Right renal pelvis (tissue), 4 donors: ENCODE results near the gene NEDD4. TPM values are rescaled to one million over a fixed set of nuclear protein-coding genes. Genes with fewer than 3 reads are reported as not detected.
A peak's percentile ranks its signal among the peaks of the same experiment; 100 is the strongest.
"Not testable (repeated sequence)": the region's sequence is repeated elsewhere in the genome, so short reads cannot be mapped to it uniquely, and the experiment has no call there.

Experiments used
- DNase-seq, 4 donors: peaks; one replicate each; pipeline ENCODE4 v3.0.0-alpha.2; 2013; ENCODE audit warnings: low read depth in 4 of 4, low spot score in 3 of 4, missing footprints in 1 of 4
- polyA plus RNA-seq, 4 donors: library from polyadenylated mRNA; unstranded; fragments of 120-200 nt; gene quantifications; one replicate each; pipeline ENCODE4 v1.2.1, GENCODE V29; 2013; ENCODE audit not compliant: insufficient read length in 4 of 4

NEDD4 gene
- polyA plus RNA-seq, result 10 to 100 TPM; 13.7 to 17.7 (median 16.3) TPM

- DNase-seq, result peak; percentile 74 to 86 (median 78)
Observed at GRCh38 chr15:55993111-55993803, at the start of gene NEDD4. Gene NEDD4 (minus strand): TSS chr15:55993612. CDS start chr15:55993555, 57 bp downstream.

DNA sequence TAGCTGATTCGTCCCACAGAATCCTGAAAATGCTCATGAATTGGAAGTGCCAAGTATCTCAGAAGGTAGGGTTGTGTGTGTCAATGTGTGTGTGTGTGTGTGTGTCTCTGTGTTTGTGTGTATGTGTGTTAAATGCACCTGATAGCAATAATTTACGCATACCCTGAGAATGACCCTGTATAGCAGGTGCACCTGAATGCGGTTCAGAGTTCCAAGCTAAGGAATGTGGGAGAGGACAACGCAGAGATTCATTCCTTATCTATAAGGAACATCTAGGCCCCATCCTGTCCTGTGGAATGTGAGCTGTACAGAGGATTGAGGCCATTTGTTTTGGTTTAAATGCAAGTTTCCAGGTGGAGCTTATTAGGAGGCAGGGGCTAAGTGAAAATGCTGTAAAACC is 49.1 kb upstream of the NEDD4 start:
- no peak for DNase-seq

DNA sequence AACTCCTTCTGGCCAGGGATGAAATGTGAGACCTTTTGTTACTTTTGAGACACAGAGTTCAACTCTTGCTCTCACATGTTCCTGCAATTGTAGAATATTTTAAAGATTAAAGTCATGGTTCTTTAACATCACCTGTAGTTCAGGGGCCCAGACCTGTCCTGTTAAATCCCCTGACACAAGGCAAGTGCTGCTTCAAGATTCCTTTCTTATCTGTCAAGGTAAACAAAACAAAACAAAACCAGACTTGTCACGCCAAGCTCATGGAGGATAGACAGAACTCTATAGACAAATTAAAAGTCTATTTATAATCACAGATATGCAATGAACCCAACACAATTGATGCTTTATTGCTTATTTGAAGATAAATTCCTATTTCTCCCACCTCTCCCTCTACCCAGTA is 48.6 kb upstream of the NEDD4 start:
- DNase-seq, result no peak

DNA sequence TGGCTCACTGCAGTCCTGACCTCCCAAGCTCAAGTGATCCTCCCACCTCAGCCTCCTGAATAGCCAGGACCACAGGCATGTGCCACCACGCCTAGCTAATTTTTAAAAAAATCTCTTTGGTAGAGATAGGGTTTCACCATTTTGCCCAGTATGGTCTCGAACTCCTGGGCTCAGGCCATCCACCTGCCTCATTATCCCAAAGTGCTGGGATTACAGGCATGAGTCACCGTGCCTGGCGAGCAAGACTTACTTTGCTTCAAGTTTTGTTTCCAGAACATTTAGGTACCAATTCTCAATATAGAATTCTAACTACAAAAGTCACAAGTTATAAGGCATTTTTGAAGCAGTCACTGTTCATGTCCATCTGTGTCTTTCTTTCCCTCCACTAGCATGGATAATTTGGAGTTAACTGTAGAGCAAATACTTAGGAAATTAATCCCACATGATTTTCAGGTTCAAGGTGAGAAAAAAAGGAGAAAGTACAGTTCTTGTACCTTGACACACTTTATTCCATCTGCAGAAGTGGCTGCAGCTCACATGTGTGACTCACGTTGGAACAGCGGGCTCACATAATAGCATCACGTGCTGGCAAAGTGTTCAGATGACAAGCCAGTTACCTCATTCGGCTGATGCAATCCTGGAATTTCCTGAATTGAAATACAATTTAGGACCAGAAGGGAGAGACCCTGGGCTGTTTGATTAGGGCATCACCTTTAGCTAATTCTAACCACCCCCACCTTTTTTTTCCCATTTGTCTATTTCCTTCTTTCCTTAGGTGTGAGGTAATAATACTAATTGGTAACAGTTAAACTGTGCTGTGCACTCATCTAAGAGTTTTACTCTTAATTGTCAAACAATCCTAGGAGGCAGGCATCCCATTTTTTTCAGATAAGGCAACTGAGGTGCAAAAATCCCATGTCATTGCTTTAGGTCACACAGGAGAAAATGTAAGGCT is 46.9 kb upstream of the NEDD4 start:
- peak in 2 of 4 donors; percentile 15 to 38 for DNase-seq

DNA sequence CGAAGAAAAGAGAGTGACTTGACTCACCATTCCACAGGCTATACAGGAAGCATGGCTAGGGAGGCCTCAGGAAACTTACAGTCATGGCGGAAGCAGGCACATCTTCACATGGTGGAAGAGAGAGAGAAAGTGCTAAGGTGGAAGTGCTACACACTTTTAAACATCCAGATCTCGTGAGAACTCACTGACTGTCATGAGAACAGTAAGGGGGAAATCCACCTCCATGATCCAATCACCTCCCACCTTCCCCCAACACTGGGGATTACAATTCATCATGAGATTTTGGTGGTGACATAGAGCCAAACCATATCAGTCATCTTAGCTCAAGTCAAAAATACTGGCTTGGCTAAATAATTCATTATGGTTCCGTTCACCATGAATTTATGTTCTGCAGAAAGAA is 45.3 kb upstream of the NEDD4 start:
- no peak for DNase-seq

DNA sequence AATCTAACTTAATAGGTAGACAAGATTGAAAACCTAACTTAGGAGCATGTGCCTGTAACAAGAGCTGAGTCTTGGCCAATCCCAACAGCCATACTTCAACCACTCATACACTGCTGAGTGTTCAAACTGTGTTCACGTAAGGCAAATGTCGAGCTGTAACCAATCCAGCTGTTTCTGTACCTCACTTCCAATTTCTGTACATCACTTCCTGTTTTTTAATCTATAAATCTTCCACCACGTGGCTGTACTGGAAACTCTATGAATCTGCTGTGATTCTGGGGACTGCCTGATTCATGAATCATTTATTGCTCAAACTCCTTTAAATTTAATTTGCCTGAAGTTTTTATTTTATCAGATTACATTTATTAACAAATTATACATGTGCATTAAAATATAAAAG is 44.6 kb upstream of the NEDD4 start:
- DNase-seq, result no peak

DNA sequence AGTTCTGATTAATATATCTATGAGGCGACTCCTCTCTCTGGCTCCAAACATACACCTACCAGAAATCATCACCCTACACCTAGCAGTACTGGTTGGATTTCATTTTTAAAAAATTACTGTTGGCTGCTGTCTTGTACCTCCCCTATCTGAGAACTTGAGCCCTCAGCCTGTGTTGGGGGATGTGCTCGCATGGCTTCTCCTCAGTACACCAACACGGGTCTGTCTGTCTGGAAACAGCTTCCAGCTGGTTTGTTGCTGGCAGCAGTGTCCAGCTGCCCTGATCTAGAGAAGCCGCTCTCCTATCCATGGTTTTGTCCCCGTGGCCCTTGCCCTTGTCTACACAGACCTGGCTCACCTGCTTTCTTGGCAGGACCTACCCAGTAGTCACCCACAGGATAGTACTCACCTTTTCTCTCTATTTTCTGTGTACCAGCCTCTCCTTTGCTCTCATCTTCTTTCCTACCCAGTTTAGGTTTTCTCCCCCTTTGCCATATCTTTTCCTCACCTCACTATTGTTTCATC is 43.2 kb upstream of the NEDD4 start:
- no peak for DNase-seq

DNA sequence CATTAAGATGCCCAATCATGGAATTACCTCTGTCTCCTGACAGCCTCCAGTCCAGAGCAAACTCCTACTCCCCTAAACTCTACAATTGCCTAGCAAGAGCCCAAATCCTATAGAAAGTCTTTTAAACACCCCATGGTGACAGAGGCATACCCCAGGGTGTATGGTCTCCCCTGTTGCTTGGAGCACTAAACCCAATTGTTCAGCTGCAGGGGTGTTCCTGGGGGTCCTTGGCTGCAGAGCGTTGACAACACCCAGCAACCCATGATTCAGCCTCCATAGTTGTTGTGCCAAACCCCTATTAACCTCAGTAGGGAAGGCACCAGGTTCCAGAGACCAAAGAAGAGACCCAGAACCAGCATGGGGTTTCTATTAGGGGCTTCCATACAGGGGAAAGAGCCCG is 41.8 kb upstream of the NEDD4 start:
- DNase-seq, result no peak

GRCh38 chr15:56034514-56034913 is 41.1 kb upstream of the NEDD4 start:
- DNase-seq, result no peak

- no peak for DNase-seq
Observed at GRCh38 chr15:56032373-56032772, 39.0 kb upstream of the NEDD4 start.

- DNase-seq, result no peak
Observed at GRCh38 chr15:56031836-56032235, 38.4 kb upstream of the NEDD4 start.

GRCh38 chr15:56031402-56031801 is 38.0 kb upstream of the NEDD4 start:
- DNase-seq, result no peak

GRCh38 chr15:56028430-56028829 is 35.0 kb upstream of the NEDD4 start:
- DNase-seq, result no peak

- DNase-seq, result not testable (repeated sequence)
Observed at GRCh38 chr15:56023160-56023559, 29.7 kb upstream of the NEDD4 start.

DNA sequence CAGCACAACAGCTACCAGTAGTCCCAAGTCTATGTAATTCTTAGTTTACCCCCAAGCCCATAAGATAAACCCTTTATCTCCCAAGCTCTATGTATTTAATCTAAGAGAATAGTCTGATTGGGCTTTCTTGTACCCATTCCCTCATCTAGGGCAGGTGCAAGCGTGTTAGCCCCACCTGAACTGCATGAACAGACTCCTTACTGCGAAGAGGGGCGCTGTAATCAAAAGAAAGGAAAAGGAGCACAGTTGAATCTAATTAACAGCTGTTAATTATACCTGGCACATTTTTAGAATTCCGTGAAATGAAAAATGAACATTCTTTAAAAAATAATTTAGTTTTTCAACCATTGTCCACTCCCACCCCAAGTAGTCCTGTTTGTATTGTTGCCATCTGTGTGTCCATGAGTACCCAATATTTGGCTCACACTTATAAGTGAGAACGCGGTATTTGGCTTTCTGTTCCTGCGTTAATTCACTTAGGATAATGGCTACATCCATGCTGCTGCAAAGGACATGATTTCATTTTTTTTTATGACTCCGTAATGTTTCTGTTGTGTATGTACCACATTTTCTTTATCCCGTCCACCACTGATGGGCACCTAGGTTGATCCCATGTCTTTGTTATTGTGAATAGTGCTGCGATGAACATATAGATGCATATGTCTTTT is 26.5 kb upstream of the NEDD4 start:
- no peak for DNase-seq

- no peak for DNase-seq
Observed at GRCh38 chr15:56019060-56019793, 25.8 kb upstream of the NEDD4 start.

- no peak for DNase-seq
Observed at GRCh38 chr15:56017920-56018319, 24.5 kb upstream of the NEDD4 start.

GRCh38 chr15:56017511-56017910 is 24.1 kb upstream of the NEDD4 start:
- no peak for DNase-seq

DNA sequence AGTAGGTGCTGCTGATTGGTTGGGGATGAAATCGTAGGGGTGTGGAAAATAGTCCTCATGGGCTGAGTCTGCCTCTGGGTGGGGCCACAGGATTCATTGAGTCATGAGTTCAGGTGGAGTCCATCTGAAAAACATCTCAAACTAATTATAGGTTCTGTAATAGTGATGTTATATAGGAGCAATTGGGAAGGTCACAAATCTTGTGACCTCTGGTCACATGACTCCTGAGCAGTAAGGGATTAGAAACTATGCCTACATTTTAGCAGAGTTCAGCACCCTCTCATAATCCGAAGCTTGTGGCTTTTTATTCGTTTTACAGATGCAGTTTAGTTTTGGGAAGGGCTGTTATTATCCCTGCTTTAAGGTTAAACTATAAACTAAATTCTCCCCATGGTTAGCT is 22.9 kb upstream of the NEDD4 start:
- no peak for DNase-seq

- no peak for DNase-seq
Observed at GRCh38 chr15:56014677-56015076, 21.3 kb upstream of the NEDD4 start.
